HEK293 (cell line): ENCODE measurements around the gene TLR9.

Experiments
- CTCF ChIA-PET: fragments of 350-600 bp; formaldehyde crosslinking; extraction: SDS; loops from one replicate; lab custom pipeline; 2021; ENCODE audit warnings: antibody characterized with exemption; lab: Yijun Ruan, JAX
- POLR2A ChIA-PET: fragments of 300-600 bp; formaldehyde crosslinking; extraction: SDS; loops from one replicate; lab custom pipeline; 2020; ENCODE audit warnings: antibody characterized with exemption, inconsistent platforms; lab: Yijun Ruan, JAX
- H3K27ac ChIP-seq: fragments of 200-500 bp; sonication (Bioruptor generic); 2 replicates; pipeline ENCODE4 v1.5.1; 2014; ENCODE audit warnings: low read depth, low read length, control low read depth, inconsistent platforms; ENCODE audit errors: extremely low read depth
- H3K36me3 ChIP-seq, 2 experiments: fragments of 200-500 bp in 1 of 2; sonication (Bioruptor generic) in 1 of 2; 1 replicate in 1 of 2; 2 replicates in 1 of 2; pipeline ENCODE4 v1.5.1; 2014 to 2017; ENCODE audit warnings: inconsistent platforms in 2 of 2, low read length in 2 of 2; ENCODE audit not compliant: control insufficient read depth in 2 of 2, insufficient read depth in 1 of 2
- H3K4me1 ChIP-seq: fragments of 200-500 bp; sonication (Bioruptor generic); 2 replicates; pipeline ENCODE4 v1.5.1; 2014; ENCODE audit warnings: mild to moderate bottlenecking, low read length, inconsistent platforms; ENCODE audit not compliant: control insufficient read depth, insufficient read depth
- H3K4me3 ChIP-seq: 2 replicates; pipeline ENCODE4 v1.5.1; 2011; ENCODE audit warnings: low read depth, mild to moderate bottlenecking, control low read depth, low read length, moderate library complexity
- H3K9me3 ChIP-seq: fragments of 200-500 bp; sonication (Bioruptor generic); 2 replicates; pipeline ENCODE4 v1.5.1; 2014; ENCODE audit warnings: low read depth, low read length, inconsistent platforms; ENCODE audit not compliant: control insufficient read depth, insufficient read depth
- CTCF ChIP-seq: fragments of 450-650 bp; formaldehyde crosslinking; IDR thresholded peaks from 2 replicates; pipeline ENCODE4 v1.5.1; 2016; ENCODE audit warnings: missing biosample characterization, missing genetic modification characterization
- EGR2 ChIP-seq: fragments of 450-650 bp; formaldehyde crosslinking; IDR thresholded peaks from 2 replicates; pipeline ENCODE4 v1.5.1; 2016; ENCODE audit warnings: low read depth, missing biosample characterization, missing genetic modification characterization
- GLIS2 ChIP-seq: fragments of 450-650 bp; formaldehyde crosslinking; IDR thresholded peaks from 2 replicates; pipeline ENCODE4 v1.5.1; 2016; ENCODE audit warnings: missing biosample characterization, missing genetic modification characterization
- PRDM10 ChIP-seq: fragments of 450-650 bp; formaldehyde crosslinking; IDR thresholded peaks from 2 replicates; pipeline ENCODE4 v1.5.1; 2016; ENCODE audit warnings: missing biosample characterization, missing genetic modification characterization
- REST ChIP-seq: fragments of 450-650 bp; formaldehyde crosslinking; IDR thresholded peaks from 2 replicates; pipeline ENCODE4 v1.5.1; 2016; ENCODE audit warnings: missing biosample characterization, missing genetic modification characterization
- ZFHX2 ChIP-seq: fragments of 450-650 bp; formaldehyde crosslinking; conservative IDR thresholded peaks from 2 replicates; pipeline ENCODE4 v1.5.1; 2016; ENCODE audit warnings: missing biosample characterization, missing genetic modification characterization
- ZNF146 ChIP-seq: fragments of 450-650 bp; formaldehyde crosslinking; IDR thresholded peaks from 2 replicates; pipeline ENCODE4 v1.5.1; 2016; ENCODE audit warnings: missing biosample characterization, missing genetic modification characterization
- ZNF16 ChIP-seq: fragments of 450-650 bp; formaldehyde crosslinking; IDR thresholded peaks from 2 replicates; pipeline ENCODE4 v1.5.1; 2016; ENCODE audit warnings: low read depth, missing biosample characterization, missing genetic modification characterization
- ZNF2 ChIP-seq: fragments of 450-650 bp; formaldehyde crosslinking; IDR thresholded peaks from 2 replicates; pipeline ENCODE4 v1.5.1; 2016; ENCODE audit warnings: missing biosample characterization, missing genetic modification characterization
- ZNF23 ChIP-seq: fragments of 450-650 bp; formaldehyde crosslinking; IDR thresholded peaks from 2 replicates; pipeline ENCODE4 v1.5.1; 2016; ENCODE audit warnings: missing biosample characterization, missing genetic modification characterization, borderline replicate concordance
- ZNF311 ChIP-seq: fragments of 450-650 bp; formaldehyde crosslinking; IDR thresholded peaks from 2 replicates; pipeline ENCODE4 v1.5.1; 2017; ENCODE audit warnings: missing biosample characterization, missing genetic modification characterization, borderline replicate concordance
- ZNF354C ChIP-seq: fragments of 450-650 bp; formaldehyde crosslinking; IDR thresholded peaks from 2 replicates; pipeline ENCODE4 v1.5.1; 2016; ENCODE audit warnings: missing biosample characterization, missing genetic modification characterization, low read depth, borderline replicate concordance
- ZNF37A ChIP-seq: fragments of 450-650 bp; IDR thresholded peaks from 2 replicates; pipeline ENCODE4 v1.5.1; 2018; ENCODE audit warnings: missing biosample characterization, missing genetic modification characterization
- ZNF514 ChIP-seq: fragments of 450-650 bp; formaldehyde crosslinking; IDR thresholded peaks from 2 replicates; pipeline ENCODE4 v1.5.1; 2016; ENCODE audit warnings: missing biosample characterization, missing genetic modification characterization
- ZNF558 ChIP-seq: fragments of 450-650 bp; formaldehyde crosslinking; IDR thresholded peaks from 2 replicates; pipeline ENCODE4 v1.5.1; 2016; ENCODE audit warnings: missing biosample characterization, missing genetic modification characterization
- ZNF571 ChIP-seq: fragments of 450-650 bp; formaldehyde crosslinking; IDR thresholded peaks from 2 replicates; pipeline ENCODE4 v1.5.0; 2017; ENCODE audit warnings: missing biosample characterization, missing genetic modification characterization
- ZNF600 ChIP-seq: fragments of 450-650 bp; formaldehyde crosslinking; IDR thresholded peaks from 2 replicates; pipeline ENCODE4 v1.5.1; 2016; ENCODE audit warnings: missing biosample characterization, missing genetic modification characterization
- ZNF629 ChIP-seq: fragments of 450-650 bp; formaldehyde crosslinking; IDR thresholded peaks from 2 replicates; pipeline ENCODE4 v1.5.1; 2017; ENCODE audit warnings: missing biosample characterization, missing genetic modification characterization
- ZNF654 ChIP-seq: fragments of 450-650 bp; formaldehyde crosslinking; IDR thresholded peaks from 2 replicates; pipeline ENCODE4 v1.5.1; 2016; ENCODE audit warnings: low read depth, missing biosample characterization, missing genetic modification characterization
- ZNF76 ChIP-seq: fragments of 450-650 bp; formaldehyde crosslinking; IDR thresholded peaks from 2 replicates; pipeline ENCODE4; 2016; ENCODE audit warnings: low read depth, missing biosample characterization, missing genetic modification characterization, borderline replicate concordance

Gene TLR9

GRCh38 chr3:52221563-52222318 lies 3.7 kb downstream of the TLR9 start:
- ChIA-PET CTCF (interaction anchor here (0.6 to 8.1 kb wide), 13 partner anchors 9 to 233 kb away, joined by 3 to 95 read pairs (median 4); no protein-coding TSS in a partner anchor), POLR2A (interaction anchor here (0.5 to 1.2 kb wide), 2 partner anchors 10 to 174 kb away, joined by 3 to 5 read pairs; no protein-coding TSS in a partner anchor)
- Histone ChIP-seq H3K27ac (no peak overlapping the region), H3K4me1 (no peaks in the 10 kb centered on the region), H3K36me3 (no peaks in the 10 kb centered on the region), H3K4me3 (no peak overlapping the region), H3K9me3 (no peaks in the 10 kb centered on the region)
- TF ChIP-seq ZNF354C (tag by site-specific recombination) (no peak), EGR2 (tag by site-specific recombination) (peak; percentile 28; the same call in 1 of the 2 replicates), ZNF16 (tag by site-specific recombination) (no peak), ZFHX2 (tag by site-specific recombination) (peak; percentile 46), GLIS2 (no peak)

- POLR2A ChIA-PET: interaction anchor here (1.2 kb wide), 1 partner anchor 11 kb away, joined by 3 read pairs; no protein-coding TSS in a partner anchor
- H3K4me1 ChIP-seq: no peaks in the 10 kb centered on the region
- TF ChIP-seq ZNF23 (tag by site-specific recombination) (no peak), ZNF37A (no peak), ZNF558 (tag by site-specific recombination) (no peak), ZNF571 (tag by site-specific recombination) (no peak), REST (tag by site-specific recombination) (no peak), ZNF629 (tag by site-specific recombination) (no peak), ZNF514 (tag by site-specific recombination) (no peak)
Observed at GRCh38 chr3:52221141-52221562, 4.3 kb downstream of the TLR9 start.

GRCh38 chr3:52220380-52221026 lies 4.9 kb downstream of the TLR9 start:
- Histone ChIP-seq H3K36me3 (peaks cover 0 to 6% of the 10 kb centered on the region in 2 experiments; a peak in 2 of 3 replicates), H3K4me1 (no peaks in the 10 kb centered on the region), H3K27ac (no peak overlapping the region), H3K4me3 (no peak overlapping the region), H3K9me3 (no peaks in the 10 kb centered on the region)
- POLR2A ChIA-PET: interaction anchor here (0.7 to 1.2 kb wide), 2 partner anchors 11 to 177 kb away, joined by 3 to 6 read pairs; no protein-coding TSS in a partner anchor
- CTCF ChIA-PET: interaction anchor here (0.5 to 8.1 kb wide), 34 partner anchors 8 to 229 kb away, joined by 3 to 95 read pairs (median 4); no protein-coding TSS in a partner anchor
- TF ChIP-seq ZNF600: peak; percentile 83
- 0 out of 2 replicates have a peak, but pooled peaks have one; percentile 34 for TF ChIP-seq ZNF76 (tag by site-specific recombination)
- peak; percentile 58 for TF ChIP-seq CTCF
- TF ChIP-seq ZNF654 (tag by site-specific recombination): peak; percentile 62
- TF ChIP-seq ZNF2: peak; percentile 75; the same call in 1 of the 2 replicates
- no peak for TF ChIP-seq ZNF311
- no peak for TF ChIP-seq ZNF146 (tag by site-specific recombination)
- TF ChIP-seq PRDM10 (tag by site-specific recombination): peak; percentile 39; the same call in 1 of the 2 replicates

More at GRCh38 chr3:52221141-52221562, 4.3 kb downstream of the TLR9 start:
- no peaks in the 10 kb centered on the region for H3K9me3 ChIP-seq
- H3K27ac ChIP-seq: no peak overlapping the region
- H3K4me3 ChIP-seq: no peak overlapping the region
- H3K36me3 ChIP-seq: peaks cover 0 to 4% of the 10 kb centered on the region in 2 experiments; a peak in 1 of 3 replicates
- CTCF ChIA-PET: interaction anchor here (0.5 to 8.1 kb wide), 27 partner anchors 8 to 233 kb away, joined by 3 to 95 read pairs (median 4); no protein-coding TSS in a partner anchor
